GM06990 (cell line): ENCODE data around the gene TIMP1.

Experiments used
- DNase-seq: peaks from one replicate; pipeline ENCODE4 v3.0.0-alpha.2; 2011; ENCODE audit not compliant: insufficient read length; ENCODE audit errors: extremely low read depth
- H3K27me3 ChIP-seq: replicated peaks from 2 replicates; pipeline ENCODE4 v1.6.0; 2011; ENCODE audit warnings: low read length; ENCODE audit not compliant: control insufficient read depth, insufficient read depth
- H3K36me3 ChIP-seq: 2 replicates; pipeline ENCODE4 v1.5.1; 2011; ENCODE audit warnings: low read length; ENCODE audit not compliant: control insufficient read depth, insufficient read depth
- H3K4me3 ChIP-seq: replicated peaks from 2 replicates; pipeline ENCODE4 v1.5.1; 2011; ENCODE audit warnings: low read depth, mild to moderate bottlenecking, control low read depth, low read length
- CTCF ChIP-seq: IDR thresholded peaks from 2 replicates; pipeline ENCODE4 v1.5.1; 2011; ENCODE audit warnings: low read length, control low read depth, mild to moderate bottlenecking, inconsistent platforms; ENCODE audit not compliant: insufficient read depth, poor library complexity, severe bottlenecking

The TIMP1 gene

GRCh38 chrX:47571215-47571614 lies 11.0 kb upstream of the TIMP1 start:
- TF ChIP-seq CTCF = no peak
- Histone ChIP-seq H3K36me3 (peaks cover 4% of the 10 kb centered on the region), H3K4me3 (no peak overlapping the region), H3K27me3 (no peaks in the 10 kb centered on the region)
- DNase-seq = no peak

- Histone ChIP-seq H3K4me3 (no peak overlapping the region), H3K36me3 (peaks cover 4% of the 10 kb centered on the region), H3K27me3 (no peaks in the 10 kb centered on the region)
- no peak for DNase-seq
- TF ChIP-seq CTCF = no peak
Observed at GRCh38 chrX:47571896-47572295, 10.3 kb upstream of the TIMP1 start.

GRCh38 chrX:47572773-47573340 lies 9.4 kb upstream of the TIMP1 start:
- DNase-seq = no peak
- H3K27me3 ChIP-seq = no peaks in the 10 kb centered on the region
- no peak for TF ChIP-seq CTCF
- peaks cover 4% of the 10 kb centered on the region for H3K36me3 ChIP-seq
- H3K4me3 ChIP-seq = no peak overlapping the region

GRCh38 chrX:47573341-47574075 lies 8.7 kb upstream of the TIMP1 start:
- H3K27me3 ChIP-seq = no peaks in the 10 kb centered on the region
- no peak overlapping the region for H3K4me3 ChIP-seq
- no peak for DNase-seq
- peaks cover 3% of the 10 kb centered on the region for H3K36me3 ChIP-seq
- TF ChIP-seq CTCF = no peak

GRCh38 chrX:47574076-47574546 lies 8.1 kb upstream of the TIMP1 start:
- TF ChIP-seq CTCF = no peak
- Histone ChIP-seq H3K4me3 (no peak overlapping the region), H3K27me3 (no peaks in the 10 kb centered on the region), H3K36me3 (peaks cover 2% of the 10 kb centered on the region)
- DNase-seq = no peak
